GM18505 (cell line): ENCODE measurements around the gene DSTN.

Experiments
- ATAC-seq: cut with Tn5 transposase; IDR thresholded peaks from one replicate; pipeline ENCODE4 v1.9.1; 2021; ENCODE audit not compliant: unreplicated experiment
- POLR2A ChIP-seq: IDR thresholded peaks from 4 replicates; pipeline ENCODE4 v1.6.1; 2011; ENCODE audit warnings: borderline replicate concordance; ENCODE audit not compliant: insufficient read depth, insufficient read length; ENCODE audit errors: extremely low read depth

The DSTN gene

DNA sequence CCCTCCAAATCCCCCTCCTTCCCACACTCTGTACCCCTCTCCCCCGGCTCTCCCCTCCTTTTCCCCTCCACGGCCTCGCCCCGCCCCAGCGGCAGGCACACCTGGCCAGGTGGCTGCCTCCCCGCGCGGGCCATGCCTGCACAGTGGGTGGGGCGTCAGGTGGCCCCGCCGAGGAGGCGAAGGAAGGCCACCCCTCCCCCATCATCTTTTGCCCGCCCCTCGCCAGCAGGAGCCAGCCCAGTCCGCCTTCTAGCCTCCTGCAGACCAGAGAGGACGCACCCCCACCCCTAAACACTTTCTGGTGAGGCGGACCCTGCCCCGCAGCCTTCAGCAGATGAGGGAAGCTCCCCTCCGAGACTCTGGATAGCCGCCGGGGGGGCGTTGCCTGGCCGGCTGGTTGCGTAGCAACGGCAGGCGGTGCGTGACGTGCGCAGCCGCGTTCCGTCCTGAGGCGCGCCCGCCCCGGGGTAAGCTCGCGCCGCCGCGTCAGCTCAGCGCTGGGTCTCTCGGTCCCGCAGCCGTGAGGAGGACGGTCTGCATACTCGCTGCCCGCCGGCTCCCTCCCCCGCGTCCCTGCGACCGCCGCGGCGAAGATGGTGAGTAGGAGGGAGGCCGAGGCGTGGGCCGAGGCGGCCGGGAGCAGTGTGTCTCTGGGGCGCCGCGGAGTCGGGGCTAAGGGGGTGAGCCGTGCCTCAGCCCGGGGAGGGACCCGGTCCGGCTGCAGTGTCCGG is at the start of gene DSTN:
Gene DSTN, plus strand, starts transcription at position 460 of the 731 bp plus-strand sequence. Its CDS starts 134 bp downstream, at position 594.
- TF ChIP-seq POLR2A = peak; percentile 67
- ATAC-seq = peak; percentile 94

DNA sequence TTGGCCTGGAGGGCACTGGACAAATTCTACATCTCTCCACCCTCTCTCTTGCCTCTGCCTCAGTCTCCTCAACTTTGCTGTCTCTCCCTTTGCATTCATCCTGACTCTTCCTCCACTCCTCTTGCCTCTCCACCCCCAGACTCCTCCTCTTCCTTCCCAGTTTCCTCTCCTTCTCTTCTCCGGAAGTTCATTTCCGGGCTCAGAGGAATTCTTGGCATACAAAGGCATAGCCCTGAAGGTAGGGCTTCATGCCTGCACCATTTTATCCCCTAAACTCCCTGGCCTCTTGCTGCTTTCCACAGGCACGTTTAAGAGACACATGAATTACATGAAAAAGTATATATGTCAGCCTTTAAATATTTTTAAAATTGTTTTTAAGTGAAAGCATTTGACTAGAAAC is 49.3 kb upstream of the DSTN start:
- TF ChIP-seq POLR2A = no peak
- ATAC-seq = no peak

DNA sequence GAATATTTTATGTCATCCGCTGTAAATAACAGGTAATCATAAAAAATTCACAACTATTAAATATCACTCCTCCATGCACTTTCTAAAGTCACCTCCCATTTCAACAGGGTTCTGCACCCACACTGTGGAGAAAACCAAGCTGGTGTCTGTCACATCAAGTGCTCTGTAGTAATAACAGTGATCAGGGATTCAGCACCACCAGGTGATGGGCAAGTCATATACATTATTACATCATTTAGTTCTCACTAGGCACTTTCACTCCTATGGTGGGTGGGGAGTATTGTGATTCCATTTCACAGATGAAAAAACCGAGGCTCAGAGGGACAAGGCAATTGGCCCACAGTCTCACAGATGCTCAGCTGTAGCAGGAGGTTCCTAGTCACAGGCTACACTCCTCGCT is 47.3 kb upstream of the DSTN start:
- TF ChIP-seq POLR2A = no peak
- ATAC-seq = no peak

DNA sequence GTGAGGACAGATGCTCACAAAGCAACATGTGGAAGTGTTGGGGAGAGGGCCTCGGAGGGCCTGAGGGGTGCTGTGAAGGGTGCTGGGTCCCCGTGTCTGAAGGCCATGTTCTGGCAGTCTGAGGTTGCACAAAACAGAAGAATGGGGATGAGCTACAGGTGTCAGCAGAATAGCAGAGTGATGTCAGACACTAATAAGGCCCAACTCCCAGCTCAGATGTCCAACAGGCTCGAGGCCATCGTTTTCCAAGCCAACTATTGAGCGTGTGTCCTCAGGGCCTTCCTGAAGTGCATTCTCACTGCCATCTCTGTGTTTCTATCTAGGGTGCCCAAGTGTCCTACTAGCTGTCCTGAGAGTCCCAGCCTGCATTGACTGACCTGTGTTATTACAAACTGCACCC is 46.5 kb upstream of the DSTN start:
- no peak for TF ChIP-seq POLR2A
- ATAC-seq = no peak

DNA sequence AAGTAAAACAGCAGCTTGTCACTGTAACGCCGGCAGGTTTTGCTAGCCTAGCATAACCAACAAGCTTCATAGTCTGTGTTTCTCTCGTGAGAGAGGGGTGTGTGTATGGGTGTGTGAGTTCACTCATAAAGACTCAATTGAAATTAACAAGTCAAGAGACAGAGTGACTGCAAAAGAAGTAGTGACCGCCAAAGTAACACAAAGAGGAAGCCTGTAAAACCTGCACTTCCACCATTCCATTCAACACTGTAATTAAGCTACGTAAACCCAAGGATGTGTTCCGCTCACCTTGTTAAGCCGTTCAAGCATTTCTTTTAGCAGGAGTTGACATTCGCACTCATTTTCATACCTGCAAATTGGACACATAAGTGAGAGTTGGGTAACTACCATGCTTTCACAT is 45.3 kb upstream of the DSTN start:
- no peak for TF ChIP-seq POLR2A
- ATAC-seq = no peak

DNA sequence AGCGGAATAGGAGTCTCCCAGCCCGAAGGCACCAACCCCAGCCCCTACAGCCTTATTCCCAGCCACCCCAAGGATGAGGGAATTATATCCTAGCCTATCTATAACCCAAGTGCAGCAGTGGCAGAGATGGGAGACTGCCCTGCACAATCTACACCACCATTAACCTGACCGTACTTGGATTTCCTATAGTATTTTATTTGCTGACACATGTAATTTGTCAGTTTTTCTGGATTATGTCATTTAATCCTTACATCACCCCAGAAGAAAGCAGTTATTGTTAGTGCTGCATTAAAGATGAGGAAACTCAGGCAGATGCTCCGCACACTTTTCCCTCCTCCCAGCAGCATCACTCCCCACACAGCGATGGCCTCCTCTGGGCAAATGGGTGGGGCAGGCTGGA is 44.7 kb upstream of the DSTN start:
- no peak for ATAC-seq
- no peak for TF ChIP-seq POLR2A

DNA sequence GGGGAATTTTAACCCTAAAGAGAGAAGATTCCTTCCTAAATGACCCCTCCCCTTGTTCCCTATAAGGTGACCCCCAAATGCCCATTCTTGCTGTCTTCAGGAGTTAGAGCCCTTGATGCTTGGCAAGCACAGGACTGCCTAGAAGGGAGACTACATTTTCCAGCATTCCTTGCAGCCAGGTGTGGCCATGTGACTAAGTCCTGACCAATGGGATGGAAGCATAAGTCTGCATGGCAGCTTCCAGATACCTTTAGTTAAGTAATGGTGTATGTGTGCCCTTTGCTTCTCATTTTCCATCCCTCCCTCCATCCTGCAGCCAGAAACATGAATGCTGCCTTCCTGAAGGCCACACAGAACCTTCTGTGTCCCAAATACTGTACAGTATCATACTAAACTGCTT is 44.2 kb upstream of the DSTN start:
- no peak for ATAC-seq
- no peak for TF ChIP-seq POLR2A

DNA sequence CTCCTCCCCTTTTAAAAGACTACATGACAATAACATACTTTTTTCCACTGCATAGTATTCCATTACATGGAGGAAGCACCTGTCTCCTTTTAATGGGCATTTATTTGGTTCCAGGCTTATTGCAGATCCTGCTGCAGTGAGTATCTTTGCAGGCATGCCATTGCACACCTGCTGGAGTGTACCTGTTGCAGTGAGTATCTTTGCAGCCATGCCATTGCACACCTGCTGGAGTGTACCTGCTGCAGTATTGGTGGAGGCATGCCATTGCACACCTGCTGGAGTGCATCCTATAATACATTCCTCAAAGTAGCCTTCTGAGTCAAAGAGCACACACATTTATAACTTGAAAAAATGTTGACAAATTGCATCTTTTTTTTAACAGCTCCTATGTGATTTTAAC is 40.3 kb upstream of the DSTN start:
- no peak for TF ChIP-seq POLR2A
- ATAC-seq = no peak

DNA sequence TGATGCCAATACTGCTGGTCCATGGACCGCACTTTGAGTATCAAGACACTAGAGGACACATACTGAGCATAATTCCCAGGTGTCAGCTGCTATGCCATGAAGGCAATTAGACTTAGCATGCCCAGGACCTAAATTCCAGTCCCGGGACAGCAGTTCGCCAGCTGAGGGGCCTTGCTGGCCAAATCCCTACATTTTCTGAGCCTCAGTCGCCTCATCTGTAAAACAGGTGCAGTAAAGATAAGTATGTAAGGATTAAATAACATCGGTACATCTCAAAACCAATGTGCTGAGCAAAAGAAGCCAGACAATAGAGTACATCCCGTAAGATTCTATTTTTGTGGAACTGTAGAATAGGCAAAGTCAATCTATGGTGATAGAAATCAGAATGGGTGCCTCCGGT is 39.7 kb upstream of the DSTN start:
- no peak for TF ChIP-seq POLR2A

DNA sequence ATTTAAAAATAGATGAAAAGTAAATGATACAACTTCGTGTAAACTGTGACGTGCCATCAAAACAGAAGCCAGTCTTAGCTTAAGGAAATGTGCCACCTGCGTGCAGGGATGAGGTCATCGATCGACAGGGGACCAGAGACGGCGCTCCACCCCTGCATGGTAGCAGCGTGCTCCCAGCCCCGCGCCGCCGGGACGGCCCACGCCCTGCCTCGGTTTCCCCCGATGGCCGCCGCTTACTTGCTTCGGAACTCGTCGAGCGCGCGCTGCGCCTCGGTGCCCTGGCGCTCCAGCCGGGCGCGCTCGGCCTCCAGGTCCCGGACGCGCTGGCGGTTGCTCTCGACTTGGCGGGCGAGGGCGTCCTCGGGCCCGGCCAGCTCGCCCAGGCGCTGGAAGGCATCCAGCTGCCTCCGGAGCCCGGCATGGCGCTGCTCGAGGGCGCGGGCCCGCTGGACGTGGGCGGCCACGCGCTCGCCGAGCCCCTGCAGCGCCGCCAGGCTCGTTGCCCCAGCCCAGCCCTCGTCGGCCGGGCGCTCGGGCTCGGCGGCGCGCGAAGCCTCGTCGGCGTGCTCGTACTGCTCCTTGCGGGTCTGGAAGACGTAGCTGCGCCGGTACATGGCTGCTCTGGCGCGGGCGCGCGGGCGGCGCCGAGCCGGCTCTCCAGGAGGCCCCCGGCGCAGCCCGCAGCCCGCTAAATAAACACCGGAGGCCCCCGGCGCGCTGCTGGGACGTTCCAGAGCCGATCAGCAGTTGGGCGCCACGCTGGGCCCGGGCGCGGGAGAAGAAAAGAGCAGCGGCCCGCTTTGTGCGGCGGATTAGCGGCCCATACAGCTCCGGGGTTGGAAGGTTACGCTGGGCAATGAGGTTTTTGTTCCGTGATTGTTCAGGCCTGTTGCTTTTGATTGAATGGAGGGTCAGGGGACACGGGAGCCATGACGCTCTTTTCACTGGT is 38.9 kb upstream of the DSTN start, which contains the start of gene BFSP1:
Gene BFSP1, minus strand, starts transcription at position 664 of the 949 bp plus-strand sequence. Its CDS starts 50 bp downstream, at position 614.
- peak; percentile 54 for ATAC-seq
- no peak for TF ChIP-seq POLR2A

More for the DNA sequence above, 39.7 kb upstream of the DSTN start:
- no peak for ATAC-seq

DNA sequence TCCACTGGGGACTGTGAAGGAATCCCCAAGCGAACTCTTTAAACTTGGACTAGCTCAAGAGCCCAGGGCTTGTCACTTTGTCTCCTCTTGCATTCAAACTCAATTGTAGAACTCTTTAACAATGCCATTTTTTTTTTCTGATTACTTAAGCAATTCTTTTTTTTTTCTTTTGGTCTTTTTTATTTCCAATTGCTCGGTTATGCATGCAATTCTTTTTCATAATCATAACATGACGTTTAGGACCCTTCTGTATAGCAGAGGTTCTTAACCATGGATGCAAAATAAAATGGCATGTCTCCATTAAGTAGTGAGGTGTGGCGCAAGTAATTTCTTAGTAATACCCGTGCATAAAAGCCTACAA is 38.2 kb upstream of the DSTN start:
- no peak for ATAC-seq
- no peak for TF ChIP-seq POLR2A

DNA sequence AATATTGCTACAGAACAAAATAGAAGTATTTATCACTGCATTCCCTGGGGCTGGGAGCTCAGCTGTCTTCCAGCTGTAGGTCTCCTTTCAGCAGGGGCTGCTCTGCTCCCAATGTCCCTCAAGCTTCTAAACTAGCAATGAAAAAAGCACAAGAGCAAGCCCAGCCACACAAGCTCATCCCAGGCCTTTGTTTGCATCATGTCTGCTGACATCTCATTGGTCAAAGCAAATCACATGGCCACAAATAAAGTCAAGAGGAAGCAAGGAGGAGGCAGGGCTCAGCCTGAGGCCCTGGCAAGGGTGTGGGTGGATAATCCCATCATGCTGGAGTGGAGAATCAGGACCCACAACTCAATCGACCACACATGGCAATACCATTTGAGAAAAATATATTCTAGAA is 36.5 kb upstream of the DSTN start:
- no peak for ATAC-seq
- no peak for TF ChIP-seq POLR2A

DNA sequence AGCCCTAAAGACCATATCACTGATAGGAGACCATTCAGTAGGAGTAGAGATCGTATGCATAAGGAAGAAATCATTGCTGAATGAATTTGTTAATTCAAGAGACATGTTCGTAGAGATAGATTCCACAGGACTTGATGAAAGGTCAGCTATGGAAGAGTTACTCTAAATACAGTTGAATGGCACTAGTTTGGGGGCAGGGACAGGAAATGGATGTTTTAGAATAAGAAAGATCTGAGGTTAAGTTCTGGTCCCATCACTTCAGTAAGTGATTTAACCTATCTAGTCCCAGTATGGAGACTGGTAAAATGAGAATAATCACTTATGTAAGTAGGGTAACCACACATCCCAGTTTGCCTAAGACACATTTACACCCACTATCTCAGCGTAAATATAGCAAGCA is 35.8 kb upstream of the DSTN start:
- no peak for TF ChIP-seq POLR2A
- no peak for ATAC-seq
